HepG2 (cell line): ENCODE data around the gene TTC31. TPM values are rescaled to one million over a fixed set of nuclear protein-coding genes. Genes with fewer than 3 reads are reported as not detected.

ENCODE experiments used
- BHLHE40 ChIP-seq: IDR thresholded peaks from 2 replicates; pipeline ENCODE4 v1.6.1; 2011; ENCODE audit warnings: low read length, improper control_type of control experiment
- EED ChIP-seq: sonication (generic); formaldehyde crosslinking; IDR thresholded peaks from 2 replicates; pipeline ENCODE4 v1.5.0; 2020; ENCODE audit warnings: mild to moderate bottlenecking, missing genetic modification reagents
- ERF ChIP-seq: IDR thresholded peaks from 2 replicates; pipeline ENCODE4 v1.6.1; 2018; ENCODE audit warnings: missing biosample characterization, missing genetic modification reagents
- HNF4G ChIP-seq, 2 experiments: sonication (generic) in 1 of 2; formaldehyde crosslinking in 1 of 2; IDR thresholded peaks; 2 replicates each; pipeline versions ENCODE4 v1.4.0 to v1.6.1; 2011 to 2020; ENCODE audit warnings: borderline replicate concordance in 2 of 2, low read depth in 2 of 2, mild to moderate bottlenecking in 2 of 2, low read length in 1 of 2, missing genetic modification reagents in 1 of 2, moderate library complexity in 1 of 2
- MLLT10 ChIP-seq: sonication (generic); formaldehyde crosslinking; IDR thresholded peaks from 2 replicates; pipeline ENCODE4 v1.4.0; 2020; ENCODE audit warnings: missing genetic modification reagents
- ZFP82 ChIP-seq: sonication (generic); formaldehyde crosslinking; IDR thresholded peaks from 2 replicates; pipeline ENCODE4 v1.5.1; 2020; ENCODE audit warnings: mild to moderate bottlenecking, missing genetic modification reagents, borderline replicate concordance
- ZFY ChIP-seq: sonication (generic); formaldehyde crosslinking; IDR thresholded peaks from 2 replicates; pipeline ENCODE4 v1.4.0; 2020; ENCODE audit warnings: missing genetic modification reagents
- ZNF251 ChIP-seq: sonication (generic); formaldehyde crosslinking; IDR thresholded peaks from 2 replicates; pipeline ENCODE4 v1.9.0; 2021; ENCODE audit warnings: mild to moderate bottlenecking, missing genetic modification reagents
- ZNF460 ChIP-seq: sonication (generic); formaldehyde crosslinking; IDR thresholded peaks from 2 replicates; pipeline ENCODE4 v1.5.1; 2020; ENCODE audit warnings: missing genetic modification reagents, mild to moderate bottlenecking, borderline replicate concordance
- ZNF484 ChIP-seq: sonication (generic); formaldehyde crosslinking; IDR thresholded peaks from 2 replicates; pipeline ENCODE4 v1.5.1; 2020; ENCODE audit warnings: mild to moderate bottlenecking, low read depth, missing genetic modification reagents, borderline replicate concordance
- ZNF605 ChIP-seq: sonication (generic); formaldehyde crosslinking; IDR thresholded peaks from 2 replicates; pipeline ENCODE4 v1.8.0; 2022; ENCODE audit warnings: mild to moderate bottlenecking, missing genetic modification reagents
- ZNF703 ChIP-seq: sonication (generic); formaldehyde crosslinking; IDR thresholded peaks from 2 replicates; pipeline ENCODE4 v1.5.1; 2020; ENCODE audit warnings: missing genetic modification reagents, mild to moderate bottlenecking, moderate library complexity, borderline replicate concordance
- ZNF768 ChIP-seq: sonication (generic); formaldehyde crosslinking; IDR thresholded peaks from 2 replicates; pipeline ENCODE4 v1.4.0; 2020; ENCODE audit warnings: missing genetic modification reagents
- ZNF891 ChIP-seq: sonication (generic); formaldehyde crosslinking; IDR thresholded peaks from 2 replicates; pipeline ENCODE4 v1.5.0; 2020; ENCODE audit warnings: mild to moderate bottlenecking, missing genetic modification reagents
- polyA plus RNA-seq, 8 experiments: library from polyadenylated mRNA; depleted of rRNA in 3 of 8; stranded (reverse) in 7 of 8; unstranded in 1 of 8; fragments of >200 nt; fragmentation: Illumina TruSeq in 4 of 8; extraction: Trizol in 4 of 8; gene quantifications; 2 replicates each; pipeline versions ENCODE4 v1.2.1 to v1.2.3, GENCODE V29; 2011 to 2016; ENCODE audit warnings: low read depth in 4 of 8, missing spikeins in 1 of 8, mixed read lengths in 1 of 8; ENCODE audit not compliant: insufficient read depth in 1 of 8
- total RNA-seq, 5 experiments: library from RNA; depleted of rRNA; stranded (reverse); fragments of >200 nt; fragmentation: Illumina TruSeq; extraction: Trizol; gene quantifications; 2 replicates each; pipeline ENCODE4 v1.2.3, GENCODE V29; 2016; ENCODE audit warnings: low read depth in 1 of 5
- TF ChIP-seq, protein P1 (sequence below): sonication (generic); formaldehyde crosslinking; IDR thresholded peaks from 2 replicates; pipeline ENCODE4 v1.4.0; 2020; ENCODE audit warnings: mild to moderate bottlenecking, missing genetic modification reagents
- TF ChIP-seq, protein P2 (sequence below): sonication (generic); formaldehyde crosslinking; IDR thresholded peaks from 2 replicates; pipeline ENCODE4 v1.8.0; 2022; ENCODE audit warnings: mild to moderate bottlenecking, missing genetic modification reagents, moderate library complexity
- TF ChIP-seq, protein P3 (sequence below): sonication (generic); formaldehyde crosslinking; IDR thresholded peaks from one replicate; pipeline ENCODE4 v1.5.1; 2020; ENCODE audit warnings: mild to moderate bottlenecking, missing genetic modification reagents; ENCODE audit errors: not compliant biosample characterization
- TF ChIP-seq, protein P4 (sequence below): sonication (generic); formaldehyde crosslinking; conservative IDR thresholded peaks from 2 replicates; pipeline ENCODE4 v1.8.0; 2022; ENCODE audit warnings: low read depth, missing genetic modification reagents

TTC31 gene
- total and polyA plus RNA-seq, 2 of the 13 experiments (the other 11 are each of a cell fraction or from before 2014, with no cell fraction given) = 28.3 to 39.5 TPM

DNA sequence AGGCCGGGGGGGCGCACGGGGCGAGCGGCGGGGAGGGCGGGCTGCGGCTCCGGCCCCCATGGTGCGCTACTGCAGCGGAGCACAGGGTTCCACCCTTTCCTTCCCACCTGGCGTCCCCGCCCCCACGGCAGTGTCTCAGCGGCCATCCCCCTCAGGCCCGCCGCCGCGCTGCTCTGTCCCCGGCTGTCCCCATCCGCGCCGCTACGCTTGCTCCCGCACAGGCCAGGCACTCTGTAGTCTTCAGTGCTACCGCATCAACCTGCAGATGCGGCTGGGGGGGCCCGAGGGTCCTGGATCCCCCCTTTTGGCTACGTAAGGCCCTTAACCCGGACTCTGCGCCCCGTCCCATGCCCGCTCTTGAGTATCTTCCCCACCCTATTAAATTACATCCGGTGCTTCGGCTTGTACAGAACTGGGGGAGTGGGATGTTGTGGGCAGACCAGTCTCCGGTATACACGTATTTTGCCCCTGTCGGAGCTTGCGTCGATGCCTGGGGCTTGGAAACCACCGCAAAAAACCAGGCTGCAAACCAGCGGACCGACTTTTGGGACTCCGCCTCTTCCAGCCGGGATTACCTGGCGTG lies 25.2 kb upstream of the TTC31 start (continued):
- TF ChIP-seq, protein P1, sequence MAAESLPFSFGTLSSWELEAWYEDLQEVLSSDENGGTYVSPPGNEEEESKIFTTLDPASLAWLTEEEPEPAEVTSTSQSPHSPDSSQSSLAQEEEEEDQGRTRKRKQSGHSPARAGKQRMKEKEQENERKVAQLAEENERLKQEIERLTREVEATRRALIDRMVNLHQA = no peak
- TF ChIP-seq, protein P2, sequence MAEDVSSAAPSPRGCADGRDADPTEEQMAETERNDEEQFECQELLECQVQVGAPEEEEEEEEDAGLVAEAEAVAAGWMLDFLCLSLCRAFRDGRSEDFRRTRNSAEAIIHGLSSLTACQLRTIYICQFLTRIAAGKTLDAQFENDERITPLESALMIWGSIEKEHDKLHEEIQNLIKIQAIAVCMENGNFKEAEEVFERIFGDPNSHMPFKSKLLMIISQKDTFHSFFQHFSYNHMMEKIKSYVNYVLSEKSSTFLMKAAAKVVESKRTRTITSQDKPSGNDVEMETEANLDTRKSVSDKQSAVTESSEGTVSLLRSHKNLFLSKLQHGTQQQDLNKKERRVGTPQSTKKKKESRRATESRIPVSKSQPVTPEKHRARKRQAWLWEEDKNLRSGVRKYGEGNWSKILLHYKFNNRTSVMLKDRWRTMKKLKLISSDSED (CRISPR knock-in tag) = no peak
- no peak for TF ChIP-seq EED (CRISPR knock-in tag)
- no peak for TF ChIP-seq MLLT10 (CRISPR knock-in tag)
- no peak for TF ChIP-seq ZNF703 (CRISPR knock-in tag)
- TF ChIP-seq, protein P3, sequence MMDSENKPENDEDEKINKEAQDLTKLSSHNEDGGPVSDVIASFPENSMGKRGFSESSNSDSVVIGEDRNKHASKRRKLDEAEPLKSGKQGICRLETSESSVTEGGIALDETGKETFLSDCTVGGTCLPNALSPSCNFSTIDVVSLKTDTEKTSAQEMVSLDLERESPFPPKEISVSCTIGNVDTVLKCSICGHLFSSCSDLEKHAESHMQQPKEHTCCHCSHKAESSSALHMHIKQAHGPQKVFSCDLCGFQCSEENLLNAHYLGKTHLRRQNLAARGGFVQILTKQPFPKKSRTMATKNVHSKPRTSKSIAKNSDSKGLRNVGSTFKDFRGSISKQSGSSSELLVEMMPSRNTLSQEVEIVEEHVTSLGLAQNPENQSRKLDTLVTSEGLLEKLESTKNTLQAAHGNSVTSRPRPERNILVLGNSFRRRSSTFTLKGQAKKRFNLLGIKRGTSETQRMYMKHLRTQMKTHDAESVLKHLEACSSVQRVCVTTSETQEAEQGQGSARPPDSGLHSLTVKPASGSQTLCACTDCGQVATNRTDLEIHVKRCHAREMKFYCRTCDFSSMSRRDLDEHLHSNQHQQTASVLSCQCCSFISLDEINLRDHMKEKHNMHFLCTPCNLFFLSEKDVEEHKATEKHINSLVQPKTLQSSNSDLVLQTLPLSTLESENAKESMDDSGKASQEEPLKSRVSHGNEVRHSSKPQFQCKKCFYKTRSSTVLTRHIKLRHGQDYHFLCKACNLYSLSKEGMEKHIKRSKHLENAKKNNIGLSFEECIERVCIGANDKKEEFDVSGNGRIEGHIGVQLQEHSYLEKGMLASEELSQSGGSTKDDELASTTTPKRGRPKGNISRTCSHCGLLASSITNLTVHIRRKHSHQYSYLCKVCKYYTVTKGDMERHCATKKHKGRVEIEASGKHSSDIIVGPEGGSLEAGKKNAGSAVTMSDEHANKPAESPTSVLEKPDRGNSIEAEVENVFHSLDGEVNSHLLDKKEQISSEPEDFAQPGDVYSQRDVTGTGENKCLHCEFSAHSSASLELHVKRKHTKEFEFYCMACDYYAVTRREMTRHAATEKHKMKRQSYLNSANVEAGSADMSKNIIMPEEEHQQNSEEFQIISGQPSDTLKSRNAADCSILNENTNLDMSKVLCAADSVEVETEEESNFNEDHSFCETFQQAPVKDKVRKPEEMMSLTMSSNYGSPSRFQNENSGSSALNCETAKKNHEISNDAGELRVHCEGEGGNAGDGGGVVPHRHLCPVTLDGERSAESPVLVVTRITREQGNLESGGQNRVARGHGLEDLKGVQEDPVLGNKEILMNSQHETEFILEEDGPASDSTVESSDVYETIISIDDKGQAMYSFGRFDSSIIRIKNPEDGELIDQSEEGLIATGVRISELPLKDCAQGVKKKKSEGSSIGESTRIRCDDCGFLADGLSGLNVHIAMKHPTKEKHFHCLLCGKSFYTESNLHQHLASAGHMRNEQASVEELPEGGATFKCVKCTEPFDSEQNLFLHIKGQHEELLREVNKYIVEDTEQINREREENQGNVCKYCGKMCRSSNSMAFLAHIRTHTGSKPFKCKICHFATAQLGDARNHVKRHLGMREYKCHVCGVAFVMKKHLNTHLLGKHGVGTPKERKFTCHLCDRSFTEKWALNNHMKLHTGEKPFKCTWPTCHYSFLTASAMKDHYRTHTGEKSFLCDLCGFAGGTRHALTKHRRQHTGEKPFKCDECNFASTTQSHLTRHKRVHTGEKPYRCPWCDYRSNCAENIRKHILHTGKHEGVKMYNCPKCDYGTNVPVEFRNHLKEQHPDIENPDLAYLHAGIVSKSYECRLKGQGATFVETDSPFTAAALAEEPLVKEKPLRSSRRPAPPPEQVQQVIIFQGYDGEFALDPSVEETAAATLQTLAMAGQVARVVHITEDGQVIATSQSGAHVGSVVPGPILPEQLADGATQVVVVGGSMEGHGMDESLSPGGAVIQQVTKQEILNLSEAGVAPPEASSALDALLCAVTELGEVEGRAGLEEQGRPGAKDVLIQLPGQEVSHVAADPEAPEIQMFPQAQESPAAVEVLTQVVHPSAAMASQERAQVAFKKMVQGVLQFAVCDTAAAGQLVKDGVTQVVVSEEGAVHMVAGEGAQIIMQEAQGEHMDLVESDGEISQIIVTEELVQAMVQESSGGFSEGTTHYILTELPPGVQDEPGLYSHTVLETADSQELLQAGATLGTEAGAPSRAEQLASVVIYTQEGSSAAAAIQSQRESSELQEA = no peak
- no peak for TF ChIP-seq ZNF251 (CRISPR knock-in tag)
- TF ChIP-seq ZFY (CRISPR knock-in tag) = peak; percentile 88
- no peak for TF ChIP-seq ZNF460
- TF ChIP-seq HNF4G (IDR thresholded peaks at IDR 0.05; ENCODE audit: borderline replicate concordance, low read depth, low read length) = peak; percentile 30; the same call in 1 of the 2 replicates
- peak; percentile 28; the same call in 1 of the 2 replicates for TF ChIP-seq HNF4G (CRISPR knock-in tag; IDR thresholded peaks at IDR 0.05; ENCODE audit: borderline replicate concordance, low read depth)
- no peak for TF ChIP-seq BHLHE40
- peak; percentile 94 for TF ChIP-seq ZNF605
- no peak for TF ChIP-seq ERF
- TF ChIP-seq ZNF484 = 0 out of 2 replicates have a peak, but pooled peaks have one; percentile 75
- peak; percentile 1; the same call in 1 of the 2 replicates for TF ChIP-seq ZFP82
- peak; percentile 72 for TF ChIP-seq ZNF891 (CRISPR knock-in tag)
- peak; percentile 68 for TF ChIP-seq ZNF768
- TF ChIP-seq, protein P4, sequence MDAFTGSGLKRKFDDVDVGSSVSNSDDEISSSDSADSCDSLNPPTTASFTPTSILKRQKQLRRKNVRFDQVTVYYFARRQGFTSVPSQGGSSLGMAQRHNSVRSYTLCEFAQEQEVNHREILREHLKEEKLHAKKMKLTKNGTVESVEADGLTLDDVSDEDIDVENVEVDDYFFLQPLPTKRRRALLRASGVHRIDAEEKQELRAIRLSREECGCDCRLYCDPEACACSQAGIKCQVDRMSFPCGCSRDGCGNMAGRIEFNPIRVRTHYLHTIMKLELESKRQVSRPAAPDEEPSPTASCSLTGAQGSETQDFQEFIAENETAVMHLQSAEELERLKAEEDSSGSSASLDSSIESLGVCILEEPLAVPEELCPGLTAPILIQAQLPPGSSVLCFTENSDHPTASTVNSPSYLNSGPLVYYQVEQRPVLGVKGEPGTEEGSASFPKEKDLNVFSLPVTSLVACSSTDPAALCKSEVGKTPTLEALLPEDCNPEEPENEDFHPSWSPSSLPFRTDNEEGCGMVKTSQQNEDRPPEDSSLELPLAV = no peak
